GM18507 (cell line): Measurements from ENCODE around the gene FAM20A.

Experiments
- DNase-seq: peaks from one replicate; pipeline ENCODE4 v3.0.0; 2011; ENCODE audit warnings: low read depth; ENCODE audit not compliant: insufficient read length; ENCODE audit errors: extremely low spot score
- FAIRE-seq: peaks from 2 replicates; lab custom pipeline; 2011; peaks lifted over from hg19 to GRCh38; lab: Jason Lieb, UNC

The FAM20A gene

GRCh38 chr17:68572138-68572842 lies 28.9 kb downstream of the FAM20A start:
- FAIRE-seq (no peak), DNase-seq (no peak)

DNA sequence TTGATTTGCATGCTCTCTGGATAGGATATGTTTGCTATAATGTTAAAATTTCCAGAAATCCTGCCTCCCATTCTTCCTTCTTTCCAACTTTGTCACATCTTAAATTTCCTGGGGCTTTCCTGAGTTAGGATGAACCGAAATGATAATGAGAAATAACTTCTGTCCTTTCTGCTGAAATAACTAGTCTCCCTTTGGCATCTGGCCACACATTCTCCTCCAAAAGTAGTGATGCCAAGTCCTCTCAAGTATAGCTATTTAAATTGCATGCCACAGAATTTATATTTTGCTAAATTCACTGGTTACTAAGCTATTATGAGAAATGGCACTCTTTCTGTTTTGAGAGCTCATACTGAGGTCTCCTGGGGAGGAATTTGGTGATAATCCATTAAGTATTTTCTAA lies 30.6 kb downstream of the FAM20A start:
- DNase-seq, result no peak
- no peak for FAIRE-seq

- DNase-seq (no peak), FAIRE-seq (no peak)
Observed at GRCh38 chr17:68569346-68569745, 31.8 kb downstream of the FAM20A start.

- DNase-seq (no peak), FAIRE-seq (no peak)
Observed at GRCh38 chr17:68568581-68568980, 32.6 kb downstream of the FAM20A start.

GRCh38 chr17:68567581-68567980 lies 33.6 kb downstream of the FAM20A start:
- FAIRE-seq (no peak), DNase-seq (no peak)

GRCh38 chr17:68567035-68567434 lies 34.1 kb downstream of the FAM20A start:
- no peak for FAIRE-seq
- DNase-seq, result no peak

DNA sequence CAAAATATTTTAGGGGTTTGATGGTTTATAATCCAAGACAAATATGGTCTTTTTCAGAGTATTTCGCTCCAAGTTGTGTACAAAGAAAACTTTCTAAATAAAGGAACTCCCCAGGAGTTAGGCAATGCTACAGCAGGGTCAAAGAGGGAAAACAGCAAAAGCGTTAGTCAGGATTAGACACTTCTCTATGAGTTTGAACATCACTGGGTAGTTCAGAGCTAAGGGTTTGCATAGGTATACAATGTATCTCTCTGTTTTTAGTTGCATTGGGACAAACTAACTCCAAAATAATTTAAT lies 34.8 kb downstream of the FAM20A start:
- no peak for DNase-seq

GRCh38 chr17:68565661-68566441 lies 35.3 kb downstream of the FAM20A start:
- DNase-seq, result no peak
- no peak for FAIRE-seq

More for the DNA sequence above, 34.8 kb downstream of the FAM20A start:
- no peak for FAIRE-seq

DNA sequence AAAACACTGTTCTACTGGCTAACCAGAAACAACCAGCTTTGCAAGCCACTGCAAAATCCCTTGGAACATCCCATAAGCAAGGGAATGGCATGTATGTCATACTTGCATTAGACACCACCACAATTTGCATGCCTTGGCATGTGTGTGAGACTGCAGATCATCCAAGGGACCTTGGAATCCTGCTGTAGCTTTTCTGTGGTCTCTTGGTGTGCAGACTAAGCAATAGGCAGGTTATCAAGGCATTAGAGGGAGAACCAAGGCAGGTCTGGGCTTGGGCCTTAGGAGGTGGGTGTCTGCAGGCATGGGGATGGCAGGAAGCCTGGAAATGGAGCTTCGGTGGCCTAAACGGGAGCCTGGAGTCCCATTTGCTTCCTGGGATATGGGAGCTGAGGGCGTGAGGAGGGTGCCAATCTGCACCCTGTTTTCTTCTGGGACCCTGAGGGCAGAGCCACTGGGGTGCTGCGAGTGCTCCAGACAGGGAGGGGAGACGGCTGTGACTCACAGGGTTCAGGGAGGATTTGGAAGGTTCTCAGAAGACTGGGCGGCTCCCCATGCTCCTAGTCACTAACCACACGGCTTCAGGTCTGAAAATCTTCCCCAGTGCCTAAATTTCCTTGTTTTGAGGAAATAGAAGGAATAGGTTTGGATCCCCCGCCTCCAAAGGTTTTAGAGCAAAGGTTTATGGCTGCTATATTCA lies 36.6 kb downstream of the FAM20A start:
- DNase-seq (no peak), FAIRE-seq (no peak)

GRCh38 chr17:68562736-68563135 lies 38.4 kb downstream of the FAM20A start:
- DNase-seq, result no peak
- FAIRE-seq, result no peak

DNA sequence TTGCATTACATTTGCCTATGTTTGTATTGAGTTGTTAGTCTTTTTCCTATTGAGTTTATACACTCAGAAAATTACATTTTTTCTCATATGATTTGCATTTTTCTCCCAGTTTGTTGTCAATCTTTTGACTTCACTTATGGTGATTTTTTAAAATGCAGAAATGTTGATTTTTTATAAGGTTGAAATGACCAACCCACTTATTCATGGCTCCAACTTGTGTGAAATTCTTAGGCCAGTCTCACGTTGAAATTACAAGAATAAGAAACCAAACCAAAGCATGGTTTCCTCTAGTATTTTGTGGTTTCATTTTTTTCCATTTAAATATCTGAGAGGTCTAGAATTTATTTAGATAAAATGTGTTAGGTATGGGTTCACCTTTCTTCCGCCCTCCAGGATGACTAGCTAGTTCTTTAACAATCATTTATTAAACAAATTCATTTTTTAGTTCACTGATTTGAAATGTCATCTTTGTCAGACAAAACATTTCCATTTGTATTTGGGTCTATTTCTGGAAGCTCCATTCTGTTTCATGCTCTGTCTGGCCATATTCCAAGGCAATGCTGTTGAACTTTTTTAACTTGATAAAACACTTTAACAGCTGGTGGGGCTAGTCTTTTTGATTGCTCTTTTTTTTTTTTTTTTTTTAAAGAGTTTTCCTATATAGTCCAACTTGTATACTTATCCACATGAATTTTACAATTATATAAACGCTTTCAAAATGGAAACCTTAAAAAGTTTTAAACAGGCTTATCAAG lies 40.0 kb downstream of the FAM20A start:
- no peak for FAIRE-seq
- DNase-seq, result no peak

- FAIRE-seq, result no peak
- DNase-seq, result no peak
Observed at GRCh38 chr17:68559316-68559715, 41.9 kb downstream of the FAM20A start.

DNA sequence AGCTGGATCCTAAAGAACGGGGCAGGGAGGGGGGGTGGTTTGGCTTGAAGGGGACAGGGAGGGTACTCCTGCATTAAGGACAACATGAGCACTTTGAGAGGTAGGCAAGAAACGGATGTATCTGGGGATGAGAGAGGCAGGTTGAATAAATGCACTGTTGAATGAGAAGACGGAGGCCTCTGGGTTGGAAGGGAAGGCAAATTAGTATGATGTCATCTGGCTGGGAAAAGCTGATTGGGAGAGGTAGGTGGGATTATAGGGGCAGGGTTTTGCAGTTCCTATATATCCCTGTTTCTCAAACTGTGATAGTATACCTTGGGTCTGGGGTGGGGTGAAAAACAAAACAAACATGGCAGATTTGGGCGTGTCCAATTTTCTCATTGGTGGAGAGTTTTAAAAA lies 44.6 kb downstream of the FAM20A start:
- DNase-seq (no peak), FAIRE-seq (no peak)

GRCh38 chr17:68544111-68544915 lies 56.9 kb downstream of the FAM20A start:
- DNase-seq (no peak), FAIRE-seq (no peak)

DNA sequence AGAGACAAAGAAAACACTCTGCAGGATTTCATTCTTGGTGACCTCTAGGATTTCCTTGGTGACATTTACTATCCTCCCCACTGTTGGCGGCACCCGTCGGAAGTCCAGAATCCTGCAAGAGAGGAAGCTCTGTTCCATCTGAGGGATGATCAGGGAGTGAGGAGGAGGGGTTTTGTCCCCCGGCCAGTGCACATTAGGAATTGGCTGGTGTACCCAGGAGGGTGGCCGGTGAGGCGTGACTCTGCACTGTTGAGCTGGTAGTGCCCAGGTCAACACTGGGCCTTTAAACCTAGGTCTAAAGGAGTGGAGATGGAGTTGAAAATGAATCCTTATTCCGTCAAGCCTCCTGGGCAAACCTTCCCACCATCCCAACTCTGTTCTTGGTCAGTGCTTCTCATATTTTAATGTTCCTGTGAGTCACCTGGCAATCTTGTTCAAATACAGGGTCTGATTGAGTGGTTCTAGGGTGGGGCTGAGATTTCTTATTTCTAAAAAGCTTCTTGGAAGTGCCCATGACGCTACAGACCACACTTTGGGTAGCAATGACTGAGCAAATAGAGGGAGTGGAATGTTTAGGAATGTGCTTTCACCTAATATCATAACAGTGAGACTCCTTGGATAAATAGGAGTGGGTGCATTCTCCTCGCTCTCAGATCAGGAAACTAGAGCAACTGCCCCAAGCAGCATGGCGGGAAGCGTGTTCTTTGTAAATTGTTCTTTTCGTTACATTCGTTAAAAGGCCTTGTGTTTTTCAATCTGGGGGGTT lies 58.3 kb downstream of the FAM20A start:
- FAIRE-seq, result no peak
- DNase-seq, result no peak

- FAIRE-seq (no peak), DNase-seq (no peak)
Observed at GRCh38 chr17:68541816-68542215, 59.4 kb downstream of the FAM20A start.

DNA sequence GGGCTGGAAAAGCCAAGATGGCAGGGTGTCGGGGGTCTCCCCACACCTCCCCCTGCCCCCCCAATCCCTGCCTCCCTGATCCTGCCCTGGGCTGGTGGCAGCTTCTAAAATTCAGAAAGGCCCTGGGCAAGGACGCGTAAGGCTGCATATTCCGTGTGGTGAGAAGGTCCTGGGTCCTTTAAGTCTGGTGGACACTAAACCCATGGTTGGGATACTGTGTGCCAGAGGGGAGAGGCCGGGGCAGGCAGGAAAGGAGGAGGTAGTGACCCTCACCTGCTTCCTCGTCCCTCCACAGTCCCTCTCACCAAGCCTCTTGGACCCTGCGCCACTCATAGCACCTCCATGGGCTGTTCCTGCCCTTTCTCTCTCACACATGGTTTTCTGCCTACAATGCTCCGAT lies 60.2 kb downstream of the FAM20A start:
- DNase-seq (no peak), FAIRE-seq (no peak)

DNA sequence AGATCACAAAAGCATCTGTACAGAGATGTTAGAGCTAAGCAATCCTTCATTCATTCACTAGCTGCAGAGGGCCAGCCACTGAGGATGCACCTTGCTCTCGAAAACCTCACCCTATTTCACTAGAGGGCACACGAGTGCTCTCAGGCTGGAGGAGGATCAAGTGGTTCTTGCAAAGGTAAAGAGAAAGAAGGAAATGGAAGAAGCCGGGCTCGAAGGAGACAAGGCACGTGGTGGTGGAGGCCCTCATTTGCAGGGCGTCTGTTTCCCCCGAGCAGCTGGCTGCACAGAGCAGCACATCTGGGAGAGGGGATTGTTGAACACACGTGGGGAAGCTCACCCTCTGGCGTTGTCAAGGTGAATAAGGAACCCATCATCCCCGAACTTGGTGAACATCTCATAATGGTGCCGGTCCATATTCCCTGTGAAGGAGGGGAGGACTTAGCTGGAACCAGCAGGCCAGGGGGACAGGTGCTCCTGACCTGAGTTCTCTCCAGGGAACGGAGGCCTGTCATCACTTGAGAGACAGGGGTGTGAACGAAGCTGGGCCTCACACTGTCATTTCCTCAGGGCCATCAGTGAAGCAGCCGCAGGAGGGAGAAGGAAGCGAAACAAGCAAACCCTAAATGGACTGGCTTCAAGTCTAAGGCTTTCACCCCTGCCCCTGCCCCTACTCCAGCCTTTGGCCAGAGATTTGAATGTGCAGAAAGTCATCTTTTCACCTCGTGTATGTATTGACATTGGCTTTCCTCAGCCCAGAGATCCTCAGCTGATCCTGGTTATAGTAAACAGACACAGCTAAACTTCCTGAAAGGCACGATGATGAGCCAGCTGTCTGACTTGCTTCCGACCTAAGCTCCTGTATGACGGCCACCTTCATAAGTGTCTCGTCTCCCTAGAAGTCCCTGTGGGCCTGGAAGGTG lies 61.4 kb downstream of the FAM20A start:
- no peak for DNase-seq
- FAIRE-seq, result no peak
